Chondrocyte (in vitro differentiated cells): ENCODE measurements around the gene AGER. TPM values are rescaled to one million over a fixed set of nuclear protein-coding genes. Genes with fewer than 3 reads are reported as not detected.
A peak's percentile ranks its signal among the peaks of the same experiment; 100 is the strongest.

Experiments used
- DNase-seq: peaks from one replicate; pipeline ENCODE4 v3.0.0; 2021; ENCODE audit warnings: mixed read lengths, low spot score
- H3K27ac Mint-ChIP-seq: one replicate; pipeline ENCODE4 v1.8.0; 2021; ENCODE audit warnings: mild to moderate bottlenecking, moderate library complexity, mixed read lengths; ENCODE audit not compliant: unreplicated experiment
- H3K27me3 Mint-ChIP-seq: 2 replicates; pipeline ENCODE4 v1.8.0; 2021; ENCODE audit warnings: low read depth, mixed read lengths
- H3K36me3 Mint-ChIP-seq: 2 replicates; pipeline ENCODE4 v1.8.0; 2021; ENCODE audit warnings: low read depth, mixed read lengths
- H3K4me1 Mint-ChIP-seq: 2 replicates; pipeline ENCODE4 v1.8.0; 2021; ENCODE audit warnings: low read depth, mild to moderate bottlenecking, mixed read lengths
- H3K4me3 Mint-ChIP-seq: one replicate; pipeline ENCODE4 v1.8.0; 2021; ENCODE audit warnings: mild to moderate bottlenecking, moderate library complexity, mixed read lengths; ENCODE audit not compliant: unreplicated experiment
- H3K9me3 Mint-ChIP-seq: 2 replicates; pipeline ENCODE4 v1.8.0; 2021; ENCODE audit warnings: low read depth, mixed read lengths
- total RNA-seq: library from RNA; stranded (reverse); gene quantifications from 3 replicates; pipeline ENCODE4 v1.2.1, GENCODE V29; 2021
- TF ChIP-seq, protein P1 (sequence below): fragments of 200-600 bp; sonication (generic); IDR thresholded peaks from 2 replicates; pipeline ENCODE4 v1.5.0; 2021; ENCODE audit warnings: antibody characterized with exemption, mild to moderate bottlenecking, moderate library complexity

AGER gene
- total RNA-seq, 1 donor from 2014 or later = 2.6 TPM

DNA sequence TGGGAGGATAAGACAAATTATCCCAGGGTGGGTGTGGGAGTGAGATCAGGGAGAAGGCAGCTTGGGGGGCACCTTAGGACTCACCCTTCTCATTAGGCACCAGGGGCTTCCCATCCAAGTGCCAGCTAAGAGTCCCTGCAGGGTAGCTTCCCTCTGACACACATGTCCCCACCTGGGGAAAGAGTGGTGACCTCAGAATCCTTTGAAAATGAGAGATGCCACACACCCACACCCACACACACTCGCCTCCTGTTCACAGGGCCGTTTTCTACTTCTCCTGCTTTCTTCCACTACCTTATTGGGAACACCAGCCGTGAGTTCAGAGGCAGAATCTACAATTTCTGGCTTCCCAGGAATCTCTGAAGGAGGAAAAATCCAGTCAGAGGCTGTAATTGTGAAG lies 1.0 kb downstream of the AGER start:
- no peak for DNase-seq

DNA sequence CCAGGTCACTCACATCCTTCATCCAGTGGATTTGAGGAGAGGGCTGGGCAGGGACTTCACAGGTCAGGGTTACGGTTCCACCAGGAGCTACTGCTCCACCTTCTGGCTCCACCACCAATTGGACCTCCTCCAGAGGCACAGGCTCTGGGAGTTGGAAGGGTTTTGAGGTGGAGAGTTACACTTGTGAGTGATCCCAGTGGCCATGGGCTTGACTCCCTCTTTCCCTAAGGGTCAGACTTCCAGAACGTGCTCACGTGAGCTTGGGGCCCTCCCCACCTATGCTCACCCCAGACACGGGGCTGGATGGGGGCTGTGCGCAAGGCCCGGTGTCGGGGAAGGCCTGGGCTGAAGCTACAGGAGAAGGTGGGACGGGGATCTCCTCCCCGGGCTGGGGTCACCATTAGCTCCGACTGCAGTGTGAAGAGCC lies 1.5 kb downstream of the AGER start:
- TF ChIP-seq, protein P1, sequence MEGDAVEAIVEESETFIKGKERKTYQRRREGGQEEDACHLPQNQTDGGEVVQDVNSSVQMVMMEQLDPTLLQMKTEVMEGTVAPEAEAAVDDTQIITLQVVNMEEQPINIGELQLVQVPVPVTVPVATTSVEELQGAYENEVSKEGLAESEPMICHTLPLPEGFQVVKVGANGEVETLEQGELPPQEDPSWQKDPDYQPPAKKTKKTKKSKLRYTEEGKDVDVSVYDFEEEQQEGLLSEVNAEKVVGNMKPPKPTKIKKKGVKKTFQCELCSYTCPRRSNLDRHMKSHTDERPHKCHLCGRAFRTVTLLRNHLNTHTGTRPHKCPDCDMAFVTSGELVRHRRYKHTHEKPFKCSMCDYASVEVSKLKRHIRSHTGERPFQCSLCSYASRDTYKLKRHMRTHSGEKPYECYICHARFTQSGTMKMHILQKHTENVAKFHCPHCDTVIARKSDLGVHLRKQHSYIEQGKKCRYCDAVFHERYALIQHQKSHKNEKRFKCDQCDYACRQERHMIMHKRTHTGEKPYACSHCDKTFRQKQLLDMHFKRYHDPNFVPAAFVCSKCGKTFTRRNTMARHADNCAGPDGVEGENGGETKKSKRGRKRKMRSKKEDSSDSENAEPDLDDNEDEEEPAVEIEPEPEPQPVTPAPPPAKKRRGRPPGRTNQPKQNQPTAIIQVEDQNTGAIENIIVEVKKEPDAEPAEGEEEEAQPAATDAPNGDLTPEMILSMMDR = no peak
- Mint-ChIP-seq H3K27ac (peak overlapping the region; percentile 45), H3K27me3 (no peaks in the 10 kb centered on the region), H3K9me3 (no peaks in the 10 kb centered on the region), H3K4me3 (no peak overlapping the region), H3K4me1 (peaks cover 41% of the 10 kb centered on the region), H3K36me3 (peaks cover 15% of the 10 kb centered on the region)
- DNase-seq = peak; percentile 71

More for the DNA sequence above, 1.0 kb downstream of the AGER start:
- Mint-ChIP-seq H3K4me3 (no peak overlapping the region), H3K9me3 (no peaks in the 10 kb centered on the region), H3K4me1 (peaks cover 44% of the 10 kb centered on the region), H3K27ac (no peak overlapping the region), H3K27me3 (no peaks in the 10 kb centered on the region), H3K36me3 (peaks cover 17% of the 10 kb centered on the region)
- TF ChIP-seq, protein P1 = no peak

DNA sequence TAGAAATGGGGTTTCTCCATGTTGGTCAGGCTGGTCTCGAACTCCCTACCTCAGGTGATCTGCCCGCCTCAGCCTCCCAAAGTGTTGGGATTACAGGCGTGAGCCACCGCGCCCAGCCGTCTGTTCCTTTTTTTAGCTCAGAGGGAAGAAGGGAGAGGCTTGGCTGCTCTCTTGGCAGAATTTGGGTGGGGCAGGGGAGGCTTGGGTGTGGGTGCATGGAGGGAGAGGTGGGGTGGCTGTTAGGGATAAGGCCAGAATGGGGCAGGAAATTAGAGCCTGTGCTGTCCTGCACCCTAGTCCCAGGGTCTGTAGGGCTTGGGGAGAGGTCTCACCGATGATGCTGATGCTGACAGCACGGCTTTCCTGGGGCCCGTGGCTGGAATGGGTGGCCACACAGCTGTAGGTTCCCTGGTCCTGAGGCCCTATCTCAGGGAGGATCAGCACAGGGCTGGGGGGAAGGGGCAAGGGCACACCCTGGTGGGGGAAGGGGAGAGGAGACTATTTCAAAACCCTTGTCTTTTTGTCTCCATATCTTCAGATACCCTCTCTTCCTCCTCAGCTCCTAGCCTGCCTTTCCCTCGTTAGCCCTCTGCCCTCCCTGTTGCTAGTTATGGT lies 2.0 kb downstream of the AGER start:
- Mint-ChIP-seq H3K27ac (peak overlapping the region; percentile 45), H3K9me3 (no peaks in the 10 kb centered on the region), H3K27me3 (no peaks in the 10 kb centered on the region), H3K36me3 (peaks cover 15% of the 10 kb centered on the region), H3K4me1 (peaks cover 41% of the 10 kb centered on the region), H3K4me3 (no peak overlapping the region)
- DNase-seq = peak; percentile 74
- TF ChIP-seq, protein P1 = no peak

GRCh38 chr6:32181148-32181702 lies 2.8 kb downstream of the AGER start:
- TF ChIP-seq, protein P1 = no peak
- Mint-ChIP-seq H3K27me3 (no peaks in the 10 kb centered on the region), H3K9me3 (no peaks in the 10 kb centered on the region), H3K27ac (peak overlapping the region; percentile 57), H3K4me3 (no peak overlapping the region), H3K36me3 (peaks cover 12% of the 10 kb centered on the region), H3K4me1 (peaks cover 43% of the 10 kb centered on the region)
- DNase-seq = peak; percentile 66

GRCh38 chr6:32179766-32180405 lies 4.2 kb downstream of the AGER start:
- Mint-ChIP-seq H3K36me3 (peaks cover 7% of the 10 kb centered on the region), H3K4me1 (peaks cover 42% of the 10 kb centered on the region), H3K27ac (peak overlapping the region; percentile 32), H3K27me3 (no peaks in the 10 kb centered on the region), H3K4me3 (peak overlapping the region; percentile 81), H3K9me3 (no peaks in the 10 kb centered on the region)
- peak; percentile 47 for DNase-seq
- TF ChIP-seq, protein P1 = no peak
